Left hindlimb (tissue), 1 donor: ENCODE data around the gene ZNF581.

Experiments used
- DNase-seq: peaks from one replicate; pipeline ENCODE4 v3.0.0-alpha.2; 2018

The ZNF581 gene

DNA sequence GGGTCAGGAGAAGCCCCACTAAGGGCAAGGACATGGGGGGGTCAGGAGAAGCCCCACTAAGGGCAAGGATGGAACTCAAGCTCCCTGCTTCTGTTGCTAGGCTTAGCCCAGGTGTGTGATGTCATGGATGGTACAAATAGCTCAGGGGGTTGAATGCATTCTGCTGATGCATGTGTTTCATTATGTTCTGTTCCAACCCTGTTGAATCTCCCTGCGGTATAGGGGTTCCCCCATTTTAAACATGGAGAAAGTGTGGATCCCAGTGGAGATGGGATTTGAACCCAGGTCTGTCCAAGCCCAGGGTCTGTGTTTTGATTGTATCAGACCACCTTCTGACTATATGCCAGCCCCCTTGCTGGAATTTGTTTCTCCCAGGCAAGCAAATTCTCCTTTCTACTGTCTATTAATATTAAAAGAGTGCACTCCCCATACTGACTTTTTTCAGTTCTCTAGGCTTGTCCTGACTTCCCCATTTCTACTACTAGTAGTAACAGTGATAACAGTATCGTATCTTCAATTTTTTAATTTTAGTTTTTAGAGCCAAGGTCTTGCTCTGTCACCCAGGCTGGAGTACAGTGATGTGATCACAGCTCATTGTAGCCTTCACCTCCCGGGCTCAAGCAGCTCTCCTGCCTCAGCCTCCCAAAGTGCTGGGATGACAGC, 31.3 kb upstream of the ZNF581 start:
- DNase-seq, result no peak

DNA sequence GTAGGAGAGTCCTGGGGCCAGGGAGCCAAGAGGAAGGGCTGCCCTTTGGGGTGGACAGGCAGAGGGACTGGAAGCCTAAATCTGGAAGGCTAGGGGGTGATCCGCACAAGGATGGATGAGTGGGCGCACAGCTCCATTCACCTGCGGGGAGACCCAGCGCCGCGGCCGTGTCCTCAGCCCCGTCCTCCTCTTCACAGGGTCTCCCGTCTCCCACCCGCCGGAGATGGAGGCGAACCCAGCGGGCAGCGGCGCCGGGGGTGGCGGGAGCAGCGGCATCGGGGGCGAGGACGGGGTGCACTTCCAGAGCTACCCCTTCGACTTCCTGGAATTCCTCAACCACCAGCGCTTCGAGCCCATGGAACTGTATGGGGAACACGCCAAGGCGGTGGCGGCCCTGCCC, 30.1 kb upstream of the ZNF581 start:
- DNase-seq, result no peak

DNA sequence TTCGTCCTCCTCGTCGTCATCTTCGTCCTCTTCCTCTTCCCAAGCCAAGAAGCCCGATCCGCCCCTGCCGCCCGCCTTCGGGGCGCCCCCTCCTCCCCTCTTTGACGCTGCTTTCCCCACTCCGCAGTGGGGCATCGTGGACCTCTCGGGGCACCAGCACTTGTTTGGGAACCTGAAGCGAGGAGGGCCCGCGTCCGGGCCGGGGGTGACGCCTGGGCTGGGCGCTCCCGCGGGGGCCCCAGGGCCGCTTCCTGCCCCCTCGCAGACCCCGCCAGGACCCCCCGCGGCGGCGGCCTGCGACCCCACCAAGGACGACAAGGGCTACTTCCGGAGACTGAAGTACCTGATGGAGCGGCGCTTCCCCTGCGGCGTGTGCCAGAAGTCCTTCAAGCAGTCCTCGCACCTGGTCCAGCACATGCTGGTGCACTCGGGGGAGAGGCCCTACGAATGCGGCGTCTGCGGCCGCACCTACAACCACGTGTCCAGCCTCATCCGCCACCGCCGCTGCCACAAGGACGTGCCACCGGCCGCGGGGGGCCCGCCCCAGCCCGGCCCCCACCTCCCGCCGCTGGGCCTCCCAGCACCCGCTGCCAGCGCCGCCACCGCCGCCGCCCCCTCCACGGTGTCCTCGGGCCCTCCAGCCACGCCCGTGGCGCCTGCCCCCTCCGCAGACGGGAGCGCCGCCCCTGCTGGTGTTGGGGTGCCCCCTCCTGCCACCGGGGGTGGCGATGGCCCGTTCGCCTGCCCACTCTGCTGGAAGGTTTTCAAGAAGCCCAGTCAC, 29.3 kb upstream of the ZNF581 start:
- no peak for DNase-seq

DNA sequence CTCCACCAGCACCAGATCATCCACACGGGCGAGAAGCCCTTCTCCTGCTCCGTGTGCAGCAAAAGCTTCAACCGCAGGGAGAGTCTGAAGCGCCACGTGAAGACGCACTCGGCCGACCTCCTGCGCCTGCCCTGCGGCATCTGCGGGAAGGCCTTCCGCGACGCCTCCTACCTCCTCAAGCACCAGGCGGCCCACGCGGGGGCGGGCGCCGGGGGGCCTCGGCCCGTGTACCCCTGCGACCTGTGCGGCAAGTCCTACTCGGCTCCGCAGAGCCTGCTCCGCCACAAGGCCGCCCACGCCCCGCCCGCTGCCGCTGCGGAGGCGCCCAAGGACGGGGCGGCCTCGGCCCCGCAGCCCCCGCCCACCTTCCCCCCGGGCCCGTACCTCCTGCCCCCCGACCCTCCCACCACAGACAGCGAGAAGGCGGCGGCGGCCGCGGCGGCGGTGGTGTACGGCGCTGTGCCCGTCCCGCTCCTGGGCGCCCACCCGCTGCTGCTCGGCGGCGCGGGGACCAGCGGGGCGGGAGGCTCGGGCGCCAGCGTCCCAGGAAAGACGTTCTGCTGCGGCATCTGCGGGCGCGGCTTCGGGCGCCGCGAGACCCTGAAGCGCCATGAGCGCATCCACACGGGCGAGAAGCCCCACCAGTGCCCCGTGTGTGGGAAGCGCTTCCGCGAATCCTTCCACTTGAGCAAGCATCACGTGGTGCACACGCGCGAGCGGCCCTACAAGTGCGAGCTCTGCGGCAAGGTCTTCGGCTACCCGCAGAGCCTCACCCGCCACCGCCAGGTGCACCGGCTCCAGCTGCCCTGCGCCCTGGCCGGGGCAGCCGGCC, 28.5 kb upstream of the ZNF581 start:
- DNase-seq, result no peak

DNA sequence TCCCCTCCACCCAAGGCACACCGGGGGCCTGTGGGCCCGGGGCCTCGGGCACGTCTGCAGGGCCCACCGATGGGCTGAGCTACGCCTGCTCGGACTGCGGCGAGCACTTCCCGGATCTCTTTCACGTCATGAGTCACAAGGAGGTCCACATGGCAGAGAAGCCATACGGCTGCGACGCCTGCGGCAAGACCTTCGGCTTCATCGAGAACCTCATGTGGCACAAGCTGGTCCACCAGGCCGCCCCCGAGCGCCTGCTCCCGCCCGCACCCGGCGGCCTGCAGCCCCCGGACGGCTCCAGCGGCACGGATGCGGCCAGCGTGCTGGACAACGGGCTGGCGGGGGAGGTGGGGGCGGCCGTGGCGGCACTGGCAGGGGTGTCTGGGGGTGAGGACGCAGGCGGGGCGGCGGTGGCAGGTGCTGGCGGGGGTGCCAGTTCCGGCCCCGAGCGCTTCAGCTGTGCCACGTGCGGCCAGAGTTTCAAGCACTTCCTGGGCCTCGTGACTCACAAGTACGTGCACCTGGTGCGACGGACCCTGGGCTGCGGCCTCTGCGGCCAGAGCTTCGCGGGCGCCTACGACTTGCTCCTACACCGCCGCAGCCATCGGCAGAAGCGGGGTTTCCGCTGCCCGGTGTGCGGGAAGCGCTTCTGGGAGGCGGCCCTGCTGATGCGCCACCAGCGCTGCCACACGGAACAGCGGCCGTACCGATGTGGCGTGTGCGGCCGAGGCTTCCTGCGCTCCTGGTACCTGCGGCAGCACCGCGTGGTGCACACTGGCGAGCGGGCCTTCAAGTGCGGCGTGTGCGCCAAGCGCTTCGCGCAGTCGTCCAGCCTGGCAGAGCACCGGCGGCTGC, 27.7 kb upstream of the ZNF581 start:
- DNase-seq, result no peak

DNA sequence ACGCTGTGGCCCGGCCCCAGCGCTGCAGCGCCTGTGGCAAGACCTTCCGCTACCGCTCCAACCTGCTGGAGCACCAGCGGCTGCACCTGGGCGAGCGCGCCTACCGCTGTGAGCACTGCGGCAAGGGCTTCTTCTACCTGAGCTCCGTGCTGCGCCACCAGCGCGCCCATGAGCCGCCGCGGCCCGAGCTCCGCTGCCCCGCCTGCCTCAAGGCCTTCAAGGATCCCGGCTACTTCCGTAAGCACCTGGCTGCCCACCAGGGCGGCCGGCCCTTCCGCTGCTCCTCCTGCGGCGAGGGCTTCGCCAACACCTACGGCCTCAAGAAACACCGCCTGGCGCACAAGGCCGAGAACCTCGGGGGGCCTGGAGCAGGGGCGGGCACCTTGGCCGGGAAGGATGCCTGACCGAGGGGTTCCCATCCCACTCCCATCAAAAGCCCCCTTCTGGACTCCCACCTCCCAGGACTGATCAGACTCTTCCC, 27.0 kb upstream of the ZNF581 start:
- no peak for DNase-seq

DNA sequence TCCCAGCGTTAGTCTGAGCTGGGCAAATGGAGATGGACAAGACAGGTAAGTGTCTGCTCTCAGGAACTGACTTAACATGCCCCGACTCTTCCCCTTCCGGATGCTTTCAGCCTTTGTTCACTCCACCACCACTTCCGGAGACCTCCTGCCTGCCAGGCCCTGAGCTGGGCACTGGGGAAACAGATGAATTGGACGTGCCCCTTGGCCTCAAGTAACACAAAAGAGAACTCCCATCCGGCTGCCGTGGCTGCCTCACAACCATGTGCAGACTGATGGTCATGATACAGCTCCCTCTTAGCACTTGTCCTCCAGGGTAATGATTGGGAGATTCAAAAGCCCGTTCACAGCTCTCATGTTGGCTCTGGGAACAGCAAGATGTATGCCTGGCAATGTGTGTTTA, 26.0 kb upstream of the ZNF581 start:
- no peak for DNase-seq

DNA sequence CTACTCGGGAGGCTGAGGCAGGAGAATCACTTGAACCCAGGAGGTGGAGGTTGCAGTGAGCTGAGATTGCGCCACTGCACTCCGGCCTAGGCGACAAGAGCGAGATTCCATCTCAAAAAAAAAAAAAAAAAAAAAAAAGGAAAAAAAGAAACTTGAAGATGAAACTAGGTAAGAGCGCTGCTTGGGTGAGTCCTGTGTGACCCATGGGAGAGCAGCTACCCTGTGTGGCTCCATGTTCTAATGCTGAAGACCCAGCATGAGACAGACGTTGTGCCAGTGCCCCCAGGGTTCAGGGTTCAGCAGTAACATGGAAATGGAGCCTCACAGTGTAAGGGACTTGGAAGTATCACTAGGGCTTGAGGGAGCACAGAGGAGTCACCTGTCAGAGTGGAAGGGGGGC, 25.0 kb upstream of the ZNF581 start:
- DNase-seq, result no peak

DNA sequence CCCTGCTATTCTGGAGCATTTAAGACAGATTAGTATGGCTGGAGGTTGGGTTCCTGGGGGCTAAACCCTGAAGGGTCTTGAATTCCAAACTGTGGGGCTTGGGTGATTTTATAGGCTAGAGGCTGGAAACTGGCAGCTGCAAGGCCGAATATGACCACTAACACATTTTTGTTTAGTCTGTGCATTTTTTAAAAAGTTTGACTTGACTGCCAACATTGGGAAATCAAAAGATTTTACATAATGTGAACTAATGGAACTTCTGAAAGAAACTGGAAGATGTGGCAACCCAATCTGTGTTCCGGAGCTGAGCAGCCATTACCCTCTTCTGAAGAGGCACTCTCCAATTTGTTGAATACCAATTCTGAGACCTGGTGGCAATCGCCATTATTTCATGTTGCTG, 24.2 kb upstream of the ZNF581 start:
- DNase-seq, result no peak

DNA sequence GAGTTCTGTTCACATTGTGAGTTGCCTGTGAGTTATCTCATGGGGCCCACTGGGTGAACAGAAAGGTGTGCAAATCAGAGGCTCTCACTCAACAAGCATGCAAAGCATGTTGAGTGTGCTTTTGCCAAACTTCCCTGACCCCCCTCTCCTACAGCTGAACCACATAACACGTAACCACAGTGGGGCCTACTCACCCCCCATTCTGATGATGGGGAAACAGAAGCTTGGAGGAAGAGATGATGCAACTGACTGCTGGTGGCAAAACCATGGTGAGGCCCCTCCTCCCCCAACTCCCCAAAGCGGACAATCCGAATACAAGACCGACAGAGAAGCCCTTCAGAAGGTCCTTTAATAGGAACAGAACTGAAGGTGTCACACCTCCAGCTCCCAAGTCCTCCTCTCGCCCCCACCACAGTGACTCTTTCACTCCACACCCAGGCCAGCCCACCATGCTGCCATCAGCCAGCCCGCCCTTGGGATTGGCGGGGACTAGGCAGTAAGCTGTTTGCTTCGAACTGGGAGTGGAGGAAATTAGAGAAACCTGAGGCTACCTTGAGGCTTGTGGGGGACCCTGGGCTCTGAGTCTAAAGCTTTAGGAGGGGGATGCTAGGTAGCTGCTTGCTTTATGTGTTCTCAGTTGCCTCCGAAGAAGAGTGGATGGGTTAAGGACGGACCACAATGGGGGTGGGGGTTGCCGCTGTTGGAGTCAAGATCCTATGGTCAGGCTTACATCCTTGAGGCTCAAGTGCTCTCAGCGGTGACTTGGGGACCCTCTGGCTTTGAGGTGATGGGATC, 22.8 kb upstream of the ZNF581 start:
- no peak for DNase-seq

DNA sequence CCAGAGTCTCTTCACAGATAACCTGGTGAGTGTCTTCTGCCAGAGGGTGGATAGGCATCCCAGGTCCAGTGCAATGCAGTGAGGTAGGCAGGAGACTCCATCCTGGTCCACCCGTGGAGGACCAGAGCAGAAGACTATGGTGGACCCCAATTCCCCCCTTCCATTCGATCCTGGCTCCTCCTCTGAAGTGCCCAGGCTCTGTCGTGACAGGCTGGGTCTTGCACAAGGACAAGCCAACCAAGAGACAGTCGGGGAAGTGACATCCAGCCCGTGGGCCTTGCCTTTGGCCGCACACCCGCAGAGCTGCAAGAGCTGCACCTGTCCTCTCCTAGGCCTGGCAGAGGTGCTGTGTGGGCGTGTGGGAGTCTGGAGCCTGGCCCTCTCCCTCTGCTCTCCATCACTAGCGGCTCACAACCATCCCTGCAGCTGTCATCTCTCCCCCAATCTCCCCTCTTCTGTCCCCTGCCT, 22.2 kb upstream of the ZNF581 start:
- no peak for DNase-seq

DNA sequence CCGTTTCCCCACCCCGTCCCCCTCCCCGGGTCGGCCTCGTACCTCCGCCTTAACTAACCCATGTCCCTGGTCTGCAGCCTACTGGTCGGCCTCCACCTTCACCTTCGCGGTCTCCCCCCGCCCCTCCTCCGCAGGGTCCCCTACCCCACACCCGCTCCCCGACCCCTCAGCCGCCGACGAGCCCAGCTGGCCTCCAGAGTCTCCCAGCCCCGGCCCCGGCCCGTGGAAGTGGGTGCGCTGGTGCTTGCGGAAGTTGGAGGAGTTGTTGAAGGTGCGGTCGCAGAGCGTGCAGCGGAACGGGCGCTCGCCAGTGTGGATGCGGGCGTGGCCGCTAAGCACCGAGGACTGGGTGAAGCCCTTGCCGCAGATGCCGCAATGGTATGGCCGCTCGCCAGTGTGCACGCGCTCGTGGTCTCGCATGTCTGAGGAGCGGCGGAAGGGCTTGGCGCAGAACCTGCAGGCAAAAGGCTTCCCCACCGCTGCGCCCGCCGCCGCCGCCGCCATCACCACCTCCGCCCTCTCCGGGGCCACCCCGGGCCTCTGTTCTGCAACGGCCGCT, 21.7 kb upstream of the ZNF581 start:
- DNase-seq, result no peak

DNA sequence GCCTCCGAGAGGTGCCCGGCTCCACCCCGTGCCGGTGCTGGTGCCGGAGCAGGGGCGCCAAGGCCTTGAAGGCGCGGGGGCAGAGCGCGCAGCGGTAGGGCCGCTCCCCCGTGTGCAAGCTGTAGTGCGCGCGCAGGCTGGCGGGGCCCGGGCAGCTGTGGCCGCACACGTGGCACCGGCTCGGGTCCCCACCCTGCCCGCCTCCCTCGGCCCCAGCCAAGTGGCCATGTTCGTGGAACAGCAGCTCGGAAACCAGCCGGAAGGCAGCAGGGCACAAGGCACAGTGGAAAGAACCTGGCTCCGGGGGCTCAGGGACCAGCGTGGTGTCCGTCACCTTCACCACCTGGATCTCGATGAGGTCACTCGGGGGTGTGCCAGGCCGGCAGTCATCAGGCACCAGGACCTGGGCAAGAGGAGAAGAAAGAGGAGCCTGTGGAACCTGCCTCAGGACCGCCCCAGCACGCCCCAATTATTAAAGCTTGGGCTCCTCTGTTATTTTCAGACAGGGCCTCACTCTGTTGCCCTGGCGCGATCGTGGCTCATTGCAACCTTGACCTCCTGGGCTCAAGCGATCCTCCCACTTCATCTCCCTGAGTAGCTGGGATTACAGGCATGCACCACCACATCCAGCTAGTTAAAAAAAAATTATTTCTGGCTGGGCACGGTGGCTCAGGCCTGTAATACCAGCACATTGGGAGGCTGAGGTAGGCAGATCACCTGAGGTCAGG, 21.0 kb upstream of the ZNF581 start:
- no peak for DNase-seq

DNA sequence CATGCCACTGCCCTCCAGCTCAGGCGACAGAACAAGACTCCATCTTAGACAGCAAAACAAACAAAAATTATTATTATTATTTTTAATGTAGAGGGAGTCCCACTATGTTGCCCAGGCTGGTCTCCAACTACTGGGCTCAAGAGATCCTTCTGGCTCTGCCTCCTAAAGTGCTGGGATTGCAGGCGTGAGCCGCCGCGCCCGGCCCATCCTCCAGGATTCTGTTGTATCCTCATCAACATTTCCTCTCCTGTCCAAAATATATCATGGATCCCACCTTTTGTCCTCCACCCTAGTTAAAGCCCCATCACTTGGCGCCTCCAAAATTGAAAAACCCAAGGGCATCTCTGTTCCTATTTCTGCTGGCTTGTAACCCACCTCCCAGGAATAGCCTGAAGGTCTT, 20.3 kb upstream of the ZNF581 start:
- DNase-seq, result no peak

DNA sequence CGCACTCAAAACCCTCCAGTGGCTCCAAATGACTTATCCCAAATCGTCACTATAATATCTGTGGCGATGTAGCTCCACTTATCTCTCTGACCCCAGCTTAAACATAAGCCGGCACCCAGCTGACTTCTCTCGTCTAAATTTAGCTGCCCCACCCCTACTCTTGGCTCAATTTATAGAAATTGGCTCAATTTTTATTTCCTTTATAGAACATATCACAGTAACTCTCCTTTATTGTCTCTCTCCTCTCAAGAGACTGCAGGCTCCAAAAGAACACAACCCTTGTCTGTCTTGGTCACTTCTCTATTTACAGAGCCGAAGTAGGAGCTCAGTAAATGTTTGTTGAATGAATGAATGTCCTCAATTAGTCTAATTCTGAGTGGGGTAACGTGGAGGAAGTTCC, 19.9 kb upstream of the ZNF581 start:
- DNase-seq, result no peak

DNA sequence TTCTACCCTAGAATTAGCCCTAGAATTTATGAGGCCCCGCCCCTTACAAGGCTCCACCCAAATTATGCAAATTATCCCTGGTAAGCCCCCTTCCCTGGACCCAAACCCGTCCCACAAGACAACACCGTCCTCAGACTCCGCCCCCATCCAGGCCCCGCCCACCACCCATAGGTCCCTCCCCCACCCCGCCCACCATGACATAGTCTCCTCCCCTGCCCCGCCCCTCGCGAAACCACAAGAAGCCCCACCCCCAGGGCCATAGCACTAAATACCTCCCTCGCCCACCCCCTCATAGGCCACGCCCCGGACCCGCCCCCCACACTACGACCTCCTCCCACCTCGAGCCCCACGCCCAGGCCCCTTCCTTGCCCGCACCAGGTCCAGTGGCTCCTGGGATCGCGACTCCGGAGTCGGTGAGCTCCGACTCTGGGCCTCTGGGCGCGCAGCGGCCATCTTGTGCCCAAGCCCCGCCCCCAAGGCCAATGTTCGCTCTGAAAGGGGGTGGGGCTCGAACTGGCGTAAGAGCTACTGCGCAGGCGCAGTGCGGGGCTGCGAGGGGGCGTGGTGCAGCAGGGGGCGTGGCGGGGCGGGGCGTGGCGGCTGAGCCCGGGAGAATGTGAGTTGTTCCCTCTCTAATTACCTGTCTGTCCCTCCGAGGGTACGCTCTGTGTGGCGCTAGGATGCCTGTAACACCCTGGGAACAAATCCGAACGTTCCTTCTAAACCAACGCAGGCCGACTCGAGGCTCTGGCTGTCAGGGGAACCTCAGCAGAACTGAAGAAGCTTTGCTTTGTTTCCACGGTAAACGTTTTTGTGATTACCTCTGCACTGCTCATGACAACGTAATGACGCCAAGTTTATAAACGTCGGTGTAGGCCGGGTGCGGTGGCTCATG, 19.1 kb upstream of the ZNF581 start, which contains the start of gene ZNF784:
TSS of gene ZNF784 (minus strand) at position 458 of the 895 bp plus-strand sequence. CDS start at position 453, 5 bp downstream.
- DNase-seq, result peak; percentile 95

DNA sequence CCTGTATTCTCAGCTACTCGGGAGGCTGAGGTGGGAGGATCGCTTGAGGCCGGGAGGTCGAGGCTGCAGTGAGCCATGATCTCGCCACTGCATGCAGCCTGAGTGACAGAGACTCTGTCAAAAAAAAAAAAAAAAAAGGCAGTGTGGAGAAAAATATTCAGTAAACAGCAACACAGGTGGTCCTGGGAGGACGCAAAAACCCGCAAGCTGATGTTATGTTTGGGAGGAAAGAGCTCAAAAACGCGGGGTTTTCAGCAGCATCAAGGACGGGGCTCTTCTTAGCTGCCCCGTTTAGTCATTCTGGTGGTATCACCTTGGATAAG, 18.5 kb upstream of the ZNF581 start:
- no peak for DNase-seq

DNA sequence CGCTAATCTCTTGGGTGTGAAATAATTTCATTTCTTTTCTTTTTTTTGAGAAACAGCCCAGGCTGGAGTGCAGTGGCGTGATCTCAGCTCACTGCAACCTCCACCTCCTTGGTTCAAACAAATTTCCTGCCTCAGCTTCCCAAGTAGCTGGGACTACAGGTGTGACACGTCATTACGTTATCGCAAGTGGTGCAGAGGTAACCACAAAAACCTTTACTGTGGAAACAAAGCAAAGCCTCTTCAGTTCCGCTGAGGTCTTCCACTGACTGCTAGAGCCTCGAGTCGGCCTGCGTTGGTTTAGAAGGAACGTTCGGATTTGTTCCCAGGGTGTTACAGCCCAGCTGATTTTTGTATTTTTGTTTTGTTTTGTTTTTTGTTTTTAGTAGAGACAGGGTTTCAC, 17.1 kb upstream of the ZNF581 start:
- DNase-seq, result no peak

DNA sequence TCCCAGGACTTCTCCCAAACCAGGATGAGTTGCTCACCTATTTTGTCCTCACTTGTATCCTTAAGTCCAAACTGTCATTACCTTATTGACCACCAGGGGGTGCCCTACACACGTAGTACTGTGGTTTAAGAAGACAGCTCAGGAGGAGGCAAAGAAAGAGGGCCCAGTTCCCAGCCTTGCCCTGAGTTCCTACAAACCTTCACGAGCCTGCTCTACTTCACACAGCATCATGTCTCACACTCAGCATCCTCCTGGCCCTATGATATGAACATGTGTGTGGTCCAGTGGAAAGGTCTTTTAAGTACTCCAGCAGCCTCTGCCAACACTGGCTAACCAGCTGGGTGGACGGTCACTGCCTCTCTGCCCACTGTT, 11.0 kb upstream of the ZNF581 start:
- DNase-seq, result peak; percentile 81

DNA sequence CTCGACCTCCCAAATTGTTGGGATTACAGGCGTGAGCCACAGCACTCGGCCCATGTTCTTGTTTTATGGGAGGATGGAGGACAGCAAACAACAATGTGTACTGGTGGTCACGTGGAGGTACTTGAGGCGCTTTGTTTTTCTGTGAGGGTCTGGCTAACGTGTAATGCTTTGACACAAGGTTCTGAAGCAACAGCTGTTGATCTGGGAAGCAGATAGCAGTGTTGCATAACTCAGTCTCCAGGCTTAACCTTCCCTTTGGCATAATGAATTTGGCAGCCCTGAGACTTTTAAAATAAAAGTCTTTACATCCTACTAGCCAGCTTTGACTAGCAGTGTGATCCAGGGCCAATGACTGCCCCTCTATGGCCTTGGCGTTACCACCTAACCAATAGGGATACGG, 9.6 kb upstream of the ZNF581 start:
- no peak for DNase-seq
